DOHH2 (cell line): ENCODE results near the gene GPR42.
A peak's percentile ranks its signal among the peaks of the same experiment; 100 is the strongest.

Experiments used
- H3F3A ChIP-seq: fragments of 200-600 bp; sonication (generic), shearing (Covaris generic); 2 replicates; pipeline ENCODE4 v1.6.0; 2016; ENCODE audit warnings: antibody characterized with exemption, mild to moderate bottlenecking; ENCODE audit not compliant: control insufficient read depth, insufficient read depth
- H3K27ac ChIP-seq: fragments of 200-600 bp; sonication (generic); 2 replicates; pipeline ENCODE4 v1.5.1; 2014; ENCODE audit warnings: low read depth, mild to moderate bottlenecking, low read length, moderate library complexity
- H3K27me3 ChIP-seq: fragments of 200-600 bp; sonication (generic); 2 replicates; pipeline ENCODE4 v1.6.1; 2014; ENCODE audit warnings: mild to moderate bottlenecking, low read length, mixed read lengths; ENCODE audit not compliant: control insufficient read depth
- H3K36me3 ChIP-seq: fragments of 200-600 bp; sonication (generic); 2 replicates; pipeline ENCODE4 v1.6.1; 2014; ENCODE audit warnings: mild to moderate bottlenecking, low read length, moderate library complexity, mixed read lengths; ENCODE audit not compliant: control insufficient read depth
- H3K4me1 ChIP-seq: fragments of 200-600 bp; sonication (generic); 2 replicates; pipeline ENCODE4 v1.6.1; 2014; ENCODE audit warnings: mild to moderate bottlenecking, low read length, mixed read lengths; ENCODE audit not compliant: control insufficient read depth
- H3K4me2 ChIP-seq: fragments of 200-600 bp; sonication (generic); 2 replicates; pipeline ENCODE4 v1.6.0; 2014; ENCODE audit warnings: mild to moderate bottlenecking, low read length, moderate library complexity
- H3K4me3 ChIP-seq: fragments of 200-600 bp; sonication (generic); 2 replicates; pipeline ENCODE4 v1.5.1; 2014; ENCODE audit warnings: mild to moderate bottlenecking, low read length, mixed read lengths
- H3K79me2 ChIP-seq: fragments of 200-600 bp; sonication (generic); 2 replicates; pipeline ENCODE4 v1.6.1; 2014; ENCODE audit warnings: mild to moderate bottlenecking, low read length, mixed read lengths; ENCODE audit not compliant: control insufficient read depth
- H3K9me2 ChIP-seq: fragments of 200-600 bp; sonication (generic); replicated peaks from 2 replicates; pipeline ENCODE4 v1.6.1; 2014; ENCODE audit warnings: mild to moderate bottlenecking, low read length, mixed read lengths; ENCODE audit not compliant: control insufficient read depth
- H3K9me3 ChIP-seq: fragments of 200-600 bp; sonication (generic); 2 replicates; pipeline ENCODE4 v1.6.1; 2014; ENCODE audit warnings: antibody characterized with exemption, low read length, mixed read lengths; ENCODE audit not compliant: control insufficient read depth, insufficient read depth
- H4K20me1 ChIP-seq: fragments of 200-600 bp; sonication (generic); 2 replicates; pipeline ENCODE4 v1.6.0; 2014; ENCODE audit warnings: low read depth, mild to moderate bottlenecking, antibody characterized with exemption, low read length, moderate library complexity; ENCODE audit not compliant: control insufficient read depth, insufficient read depth
- EZH2phosphoT487 ChIP-seq: fragments of 200-600 bp; sonication (generic); IDR thresholded peaks from 2 replicates; pipeline ENCODE4 v1.6.1; 2017; ENCODE audit warnings: borderline replicate concordance, mild to moderate bottlenecking, antibody characterized with exemption, low read length, moderate library complexity, mixed read lengths
- TF ChIP-seq, protein P1 (sequence below): fragments of 200-600 bp; sonication (generic); IDR thresholded peaks from one replicate; pipeline ENCODE4 v1.5.1; 2014; ENCODE audit warnings: antibody characterized with exemption, mild to moderate bottlenecking, low read depth, low read length; ENCODE audit not compliant: poor library complexity, severe bottlenecking

The GPR42 gene

GRCh38 chr19:35350591-35350990 is 20.3 kb upstream of the GPR42 start:
- H3K4me1 ChIP-seq: peaks cover 75% of the 10 kb centered on the region
- H3K27me3 ChIP-seq: 0 out of 2 replicates have a peak, but pooled peaks cover 3% of the 10 kb centered on the region

DNA sequence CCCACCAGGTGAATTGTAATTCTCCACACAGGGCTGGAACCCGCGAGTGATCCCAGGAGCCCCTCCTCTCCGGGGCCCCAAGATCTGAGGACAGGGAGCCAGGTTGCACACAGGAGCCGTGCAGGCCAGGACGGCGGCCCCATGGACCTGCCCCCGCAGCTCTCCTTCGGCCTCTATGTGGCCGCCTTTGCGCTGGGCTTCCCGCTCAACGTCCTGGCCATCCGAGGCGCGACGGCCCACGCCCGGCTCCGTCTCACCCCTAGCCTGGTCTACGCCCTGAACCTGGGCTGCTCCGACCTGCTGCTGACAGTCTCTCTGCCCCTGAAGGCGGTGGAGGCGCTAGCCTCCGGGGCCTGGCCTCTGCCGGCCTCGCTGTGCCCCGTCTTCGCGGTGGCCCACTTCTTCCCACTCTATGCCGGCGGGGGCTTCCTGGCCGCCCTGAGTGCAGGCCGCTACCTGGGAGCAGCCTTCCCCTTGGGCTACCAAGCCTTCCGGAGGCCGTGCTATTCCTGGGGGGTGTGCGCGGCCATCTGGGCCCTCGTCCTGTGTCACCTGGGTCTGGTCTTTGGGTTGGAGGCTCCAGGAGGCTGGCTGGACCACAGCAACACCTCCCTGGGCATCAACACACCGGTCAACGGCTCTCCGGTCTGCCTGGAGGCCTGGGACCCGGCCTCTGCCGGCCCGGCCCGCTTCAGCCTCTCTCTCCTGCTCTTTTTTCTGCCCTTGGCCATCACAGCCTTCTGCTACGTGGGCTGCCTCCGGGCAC is 19.3 kb upstream of the GPR42 start:
- peak overlapping the region; percentile 61 for H3K4me2 ChIP-seq
- no peaks in the 10 kb centered on the region for H3K9me3 ChIP-seq
- TF ChIP-seq, protein P1, sequence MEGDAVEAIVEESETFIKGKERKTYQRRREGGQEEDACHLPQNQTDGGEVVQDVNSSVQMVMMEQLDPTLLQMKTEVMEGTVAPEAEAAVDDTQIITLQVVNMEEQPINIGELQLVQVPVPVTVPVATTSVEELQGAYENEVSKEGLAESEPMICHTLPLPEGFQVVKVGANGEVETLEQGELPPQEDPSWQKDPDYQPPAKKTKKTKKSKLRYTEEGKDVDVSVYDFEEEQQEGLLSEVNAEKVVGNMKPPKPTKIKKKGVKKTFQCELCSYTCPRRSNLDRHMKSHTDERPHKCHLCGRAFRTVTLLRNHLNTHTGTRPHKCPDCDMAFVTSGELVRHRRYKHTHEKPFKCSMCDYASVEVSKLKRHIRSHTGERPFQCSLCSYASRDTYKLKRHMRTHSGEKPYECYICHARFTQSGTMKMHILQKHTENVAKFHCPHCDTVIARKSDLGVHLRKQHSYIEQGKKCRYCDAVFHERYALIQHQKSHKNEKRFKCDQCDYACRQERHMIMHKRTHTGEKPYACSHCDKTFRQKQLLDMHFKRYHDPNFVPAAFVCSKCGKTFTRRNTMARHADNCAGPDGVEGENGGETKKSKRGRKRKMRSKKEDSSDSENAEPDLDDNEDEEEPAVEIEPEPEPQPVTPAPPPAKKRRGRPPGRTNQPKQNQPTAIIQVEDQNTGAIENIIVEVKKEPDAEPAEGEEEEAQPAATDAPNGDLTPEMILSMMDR: no peak
- TF ChIP-seq EZH2phosphoT487: no peak
- H4K20me1 ChIP-seq: peaks cover 7% of the 10 kb centered on the region; the same call in 1 of the 2 replicates
- H3K36me3 ChIP-seq: peaks cover 17% of the 10 kb centered on the region
- H3K27ac ChIP-seq: no peak overlapping the region
- H3K27me3 ChIP-seq: peaks cover 6% of the 10 kb centered on the region; the same call in 1 of the 2 replicates
- H3F3A ChIP-seq: peaks cover 28% of the 10 kb centered on the region
- no peaks in the 10 kb centered on the region for H3K9me2 ChIP-seq
- H3K79me2 ChIP-seq: no peaks in the 10 kb centered on the region
- H3K4me1 ChIP-seq: peaks cover 73% of the 10 kb centered on the region
- no peak overlapping the region for H3K4me3 ChIP-seq

More at GRCh38 chr19:35350591-35350990, 20.3 kb upstream of the GPR42 start:
- Histone ChIP-seq H3K4me3 (no peak overlapping the region), H3K27ac (no peak overlapping the region), H3K79me2 (no peaks in the 10 kb centered on the region), H3K36me3 (peaks cover 27% of the 10 kb centered on the region), H3K9me3 (no peaks in the 10 kb centered on the region), H3K9me2 (no peaks in the 10 kb centered on the region), H4K20me1 (peaks cover 7% of the 10 kb centered on the region; the same call in 1 of the 2 replicates), H3K4me2 (peak overlapping the region; percentile 59; the same call in 1 of the 2 replicates), H3F3A (peaks cover 38% of the 10 kb centered on the region)
- TF ChIP-seq EZH2phosphoT487: no peak
- TF ChIP-seq, protein P1: no peak

DNA sequence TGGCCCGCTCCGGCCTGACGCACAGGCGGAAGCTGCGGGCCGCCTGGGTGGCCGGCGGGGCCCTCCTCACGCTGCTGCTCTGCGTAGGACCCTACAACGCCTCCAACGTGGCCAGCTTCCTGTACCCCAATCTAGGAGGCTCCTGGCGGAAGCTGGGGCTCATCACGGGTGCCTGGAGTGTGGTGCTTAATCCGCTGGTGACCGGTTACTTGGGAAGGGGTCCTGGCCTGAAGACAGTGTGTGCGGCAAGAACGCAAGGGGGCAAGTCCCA is 18.8 kb upstream of the GPR42 start:
- H3K4me3 ChIP-seq: peak overlapping the region; percentile 44; the same call in 1 of the 2 replicates
- H3K79me2 ChIP-seq: no peaks in the 10 kb centered on the region
- no peaks in the 10 kb centered on the region for H3K9me3 ChIP-seq
- H3K9me2 ChIP-seq: no peaks in the 10 kb centered on the region
- peak overlapping the region; percentile 61 for H3K4me2 ChIP-seq
- H3K36me3 ChIP-seq: peaks cover 12% of the 10 kb centered on the region
- peaks cover 68% of the 10 kb centered on the region for H3K4me1 ChIP-seq
- peaks cover 23% of the 10 kb centered on the region for H3F3A ChIP-seq
- H3K27me3 ChIP-seq: peaks cover 8% of the 10 kb centered on the region
- H4K20me1 ChIP-seq: 0 out of 2 replicates have a peak, but pooled peaks cover 4% of the 10 kb centered on the region
- TF ChIP-seq EZH2phosphoT487: no peak
- TF ChIP-seq, protein P1: no peak
- H3K27ac ChIP-seq: peak overlapping the region; percentile 48
